EH (cell line): Measurements from ENCODE around the gene TLE1.
"Not testable (repeated sequence)": the region's sequence is repeated elsewhere in the genome, so short reads cannot be mapped to it uniquely, and the experiment has no call there.

Source experiments
- DNase-seq: peaks from one replicate; pipeline ENCODE4 v3.0.0-alpha.2; 2015; ENCODE audit warnings: low read depth

The TLE1 gene

GRCh38 chr9:81689343-81690175, at the start of gene TLE1:
Gene TLE1, minus strand, starts transcription at chr9:81689547. Its CDS starts 1,307 bp downstream, at chr9:81688240.
- DNase-seq = peak; percentile 100

- DNase-seq = peak; percentile 95
These were observed 48.6 kb upstream of the TLE1 start for GRCh38 chr9:81737871-81738507.

GRCh38 chr9:81730498-81730897, 41.2 kb upstream of the TLE1 start:
- DNase-seq = not testable (repeated sequence)

- DNase-seq = no peak
These were observed 39.8 kb upstream of the TLE1 start for GRCh38 chr9:81729135-81729534.

GRCh38 chr9:81724242-81724889, 35.0 kb upstream of the TLE1 start:
- DNase-seq = peak; percentile 5

GRCh38 chr9:81722277-81722676, 32.9 kb upstream of the TLE1 start:
- DNase-seq = no peak

- no peak for DNase-seq
These were observed 31.2 kb upstream of the TLE1 start for GRCh38 chr9:81720450-81721086.

- DNase-seq = no peak
These were observed 30.6 kb upstream of the TLE1 start for GRCh38 chr9:81719972-81720371.

GRCh38 chr9:81718244-81718643, 28.9 kb upstream of the TLE1 start:
- DNase-seq = no peak

GRCh38 chr9:81717747-81718077, 28.4 kb upstream of the TLE1 start:
- DNase-seq = no peak

- no peak for DNase-seq
These were observed 27.9 kb upstream of the TLE1 start for GRCh38 chr9:81717061-81717746.

- DNase-seq = peak; percentile 39
These were observed 27.1 kb upstream of the TLE1 start for GRCh38 chr9:81716409-81716808.

GRCh38 chr9:81705578-81705977, 16.2 kb upstream of the TLE1 start:
- no peak for DNase-seq

GRCh38 chr9:81694541-81694940, 5.2 kb upstream of the TLE1 start:
- DNase-seq = no peak

GRCh38 chr9:81693671-81694378, 4.5 kb upstream of the TLE1 start:
- DNase-seq = peak; percentile 31

GRCh38 chr9:81690251-81690851, 1.0 kb upstream of the TLE1 start:
- no peak for DNase-seq

GRCh38 chr9:81689093-81689342, 329 bp downstream of the TLE1 start:
- not testable (repeated sequence) for DNase-seq

- DNase-seq = peak; percentile 43
These were observed 870 bp downstream of the TLE1 start for GRCh38 chr9:81688262-81689092.

- no peak for DNase-seq
These were observed 1.7 kb downstream of the TLE1 start for GRCh38 chr9:81687521-81688261.
